Measurements from ENCODE around the gene FAIM. TPM values are rescaled to one million over a fixed set of nuclear protein-coding genes. Genes with fewer than 3 reads are reported as not detected.
"Not testable (repeated sequence)": the region's sequence is repeated elsewhere in the genome, so short reads cannot be mapped to it uniquely, and the experiment has no call there.

FAIM gene
- 10 to 100 TPM in 1 of 4 donors, 1 to 10 TPM in 3; 4.3 to 10.4 (median 6.4) TPM for total RNA-seq

- Histone ChIP-seq H3K27me3 (no peaks in the 10 kb centered on the region), H3K4me3 (peak within 1 kb of the TSS; percentile 75), H3K27ac (peak within 1 kb of the TSS; percentile 95), H3K4me1 (peaks cover 16% of the 10 kb centered on the region), H3K36me3 (no peaks in the 10 kb centered on the region), H3K9me3 (no peaks in the 10 kb centered on the region)
- peak; percentile 79 to 90 for DNase-seq (ENCODE audit: low spot score in 2 of 2)
- TF ChIP-seq POLR2AphosphoS5 (IDR thresholded peaks at IDR 0.05) = peak in 1 of 3 donors; percentile 69
- TF ChIP-seq EP300 (IDR thresholded peaks at IDR 0.05) = no peak
- 4% methylated on average over 20 of the region's 68 CpGs for WGBS
Measured at GRCh38 chr3:138608322-138609135, at the start of gene FAIM. FAIM (plus strand) TSS chr3:138608771; CDS start chr3:138619727, 10,956 bp downstream.

- Histone ChIP-seq H3K27ac (no peak overlapping the region), H3K27me3 (no peaks in the 10 kb centered on the region), H3K9me3 (peaks cover 22% of the 10 kb centered on the region), H3K4me3 (no peak overlapping the region), H3K36me3 (peaks cover 20% of the 10 kb centered on the region), H3K4me1 (no peaks in the 10 kb centered on the region)
- 70% methylated on average over 4 of the region's 4 CpGs for WGBS
- DNase-seq (ENCODE audit: low spot score in 2 of 2) = no peak
- TF ChIP-seq EP300 (IDR thresholded peaks at IDR 0.05) (no peak), CTCF (IDR thresholded peaks at IDR 0.05) (no peak), POLR2A (IDR thresholded peaks at IDR 0.05) (no peak), POLR2AphosphoS5 (IDR thresholded peaks at IDR 0.05) (no peak)
Measured at GRCh38 chr3:138559134-138559533, 49.4 kb upstream of the FAIM start.

- DNase-seq (ENCODE audit: low spot score in 2 of 2) = no peak
- Histone ChIP-seq H3K27me3 (no peaks in the 10 kb centered on the region), H3K27ac (no peak overlapping the region), H3K9me3 (peaks cover 22% of the 10 kb centered on the region), H3K4me3 (no peak overlapping the region), H3K36me3 (peaks cover 19% of the 10 kb centered on the region), H3K4me1 (no peaks in the 10 kb centered on the region)
- TF ChIP-seq EP300 (IDR thresholded peaks at IDR 0.05) = no peak
- no peak for TF ChIP-seq POLR2AphosphoS5 (IDR thresholded peaks at IDR 0.05)
- no peak for TF ChIP-seq CTCF (IDR thresholded peaks at IDR 0.05)
- no peak for TF ChIP-seq POLR2A (IDR thresholded peaks at IDR 0.05)
- no CpG with 5 or more reads among the region's 6 CpGs for WGBS
Measured at GRCh38 chr3:138560501-138560900, 48.1 kb upstream of the FAIM start.

- H3K27me3 ChIP-seq; H3K4me3 ChIP-seq; H3K27ac ChIP-seq; H3K4me1 ChIP-seq; DNase-seq (ENCODE audit: low spot score in 2 of 2): not testable (repeated sequence)
- 100% methylated on average over 1 of the region's 1 CpG for WGBS
- Histone ChIP-seq H3K9me3 (peaks cover 15% of the 10 kb centered on the region), H3K36me3 (peaks cover 14% of the 10 kb centered on the region)
Measured at GRCh38 chr3:138562902-138563301, 45.7 kb upstream of the FAIM start.

- not testable (repeated sequence) for DNase-seq (ENCODE audit: low spot score in 2 of 2); H3K27me3 ChIP-seq; H3K9me3 ChIP-seq; H3K4me1 ChIP-seq; H3K4me3 ChIP-seq; H3K36me3 ChIP-seq; H3K27ac ChIP-seq
- WGBS = 84% methylated on average over 2 of the region's 2 CpGs
Measured at GRCh38 chr3:138566293-138566692, 42.3 kb upstream of the FAIM start.

GRCh38 chr3:138567403-138567802 is 41.2 kb upstream of the FAIM start:
- H3K27ac ChIP-seq = no peak overlapping the region
- H3K36me3 ChIP-seq = peaks cover 5% of the 10 kb centered on the region
- DNase-seq (ENCODE audit: low spot score in 2 of 2) = no peak
- no peak for TF ChIP-seq POLR2A (IDR thresholded peaks at IDR 0.05)
- no peak for TF ChIP-seq EP300 (IDR thresholded peaks at IDR 0.05)
- no peak for TF ChIP-seq CTCF (IDR thresholded peaks at IDR 0.05)
- no peak for TF ChIP-seq POLR2AphosphoS5 (IDR thresholded peaks at IDR 0.05)
- no peak overlapping the region for H3K4me3 ChIP-seq
- H3K27me3 ChIP-seq = no peaks in the 10 kb centered on the region
- H3K4me1 ChIP-seq = no peaks in the 10 kb centered on the region
- no peaks in the 10 kb centered on the region for H3K9me3 ChIP-seq
